Fibroblast of pulmonary artery (primary cell): ENCODE measurements around the gene REXO1.
A peak's percentile ranks its signal among the peaks of the same experiment; 100 is the strongest.
"Not testable (repeated sequence)": the region's sequence is repeated elsewhere in the genome, so short reads cannot be mapped to it uniquely, and the experiment has no call there.

Source experiments
- DNase-seq: peaks from one replicate; pipeline ENCODE4 v3.0.0-alpha.2; 2010; ENCODE audit warnings: low read depth
- H3K4me3 ChIP-seq: replicated peaks from 2 replicates; pipeline ENCODE4 v1.5.1; 2011; ENCODE audit warnings: low read depth, mild to moderate bottlenecking, control low read depth, low read length, moderate library complexity
- CTCF ChIP-seq: IDR thresholded peaks from 2 replicates; pipeline ENCODE4 v1.5.1; 2011; ENCODE audit warnings: mild to moderate bottlenecking, control low read depth, low read length, inconsistent platforms; ENCODE audit errors: missing control alignments

REXO1 gene

GRCh38 chr19:1848399-1849131 lies at the start of gene REXO1:
REXO1 (minus strand) TSS chr19:1848483; CDS start chr19:1848358, 125 bp downstream.
- peak; percentile 93 for DNase-seq
- peak within 1 kb of the TSS; percentile 92 for H3K4me3 ChIP-seq
- peak; percentile 85 for TF ChIP-seq CTCF

GRCh38 chr19:1896508-1896907 lies 48.2 kb upstream of the REXO1 start:
- DNase-seq = no peak
- no peak for TF ChIP-seq CTCF
- H3K4me3 ChIP-seq = no peak overlapping the region

GRCh38 chr19:1893791-1894190 lies 45.5 kb upstream of the REXO1 start:
- DNase-seq = no peak
- no peak overlapping the region for H3K4me3 ChIP-seq
- TF ChIP-seq CTCF = no peak

- TF ChIP-seq CTCF = no peak
Measured at GRCh38 chr19:1889907-1890306, 41.6 kb upstream of the REXO1 start.

GRCh38 chr19:1888385-1888784 lies 40.1 kb upstream of the REXO1 start:
- TF ChIP-seq CTCF = no peak
- H3K4me3 ChIP-seq = no peak overlapping the region
- no peak for DNase-seq

More at GRCh38 chr19:1889907-1890306, 41.6 kb upstream of the REXO1 start:
- no peak for DNase-seq
- no peak overlapping the region for H3K4me3 ChIP-seq

- DNase-seq, H3K4me3 ChIP-seq: not testable (repeated sequence)
Measured at GRCh38 chr19:1886360-1886759, 38.1 kb upstream of the REXO1 start.

GRCh38 chr19:1885398-1886119 lies 37.3 kb upstream of the REXO1 start, which contains the start of gene ABHD17A:
ABHD17A (minus strand) TSS chr19:1885496; CDS start chr19:1881566, 3,930 bp downstream.
- H3K4me3 ChIP-seq = peak within 1 kb of the TSS; percentile 90
- peak; percentile 93 for DNase-seq

- H3K4me3 ChIP-seq = peak overlapping the region; percentile 90
- TF ChIP-seq CTCF = no peak
- DNase-seq = peak; percentile 27
Measured at GRCh38 chr19:1884719-1885334, 36.5 kb upstream of the REXO1 start.
